NCI-H510A treated with DMSO at 0.1 percent for 48 hours (cell line): ENCODE measurements around the gene IGFALS.

ENCODE experiments used
- DNase-seq: peaks from one replicate; lab custom pipeline; 2025; lab: John Stamatoyannopoulos, UW

IGFALS gene

DNA sequence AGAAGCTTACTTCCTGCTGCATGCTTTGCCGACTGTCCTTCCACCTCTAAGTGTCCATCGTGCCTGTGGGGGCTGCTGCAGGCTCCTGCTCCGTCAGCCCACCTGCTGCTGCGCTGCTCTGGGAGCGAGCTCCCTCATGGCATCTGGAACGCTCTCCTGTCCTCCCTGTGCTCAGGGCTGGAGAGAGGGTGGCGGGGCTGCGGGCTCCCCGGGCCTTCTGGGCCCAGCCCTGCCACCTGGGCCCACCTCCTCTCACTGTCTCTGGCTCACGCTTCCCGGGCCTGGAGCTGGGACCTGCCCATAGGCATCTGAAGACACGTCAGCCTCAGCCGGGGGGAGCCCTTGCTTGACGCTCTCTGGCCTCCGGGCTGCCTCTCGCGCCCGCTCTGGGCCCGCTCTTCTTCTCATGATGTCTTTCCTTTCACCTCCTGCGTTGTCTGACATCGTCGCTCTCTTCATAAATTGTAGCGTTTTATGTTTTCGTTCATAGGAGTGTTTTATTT, 49.1 kb downstream of the IGFALS start:
- no peak for DNase-seq

DNA sequence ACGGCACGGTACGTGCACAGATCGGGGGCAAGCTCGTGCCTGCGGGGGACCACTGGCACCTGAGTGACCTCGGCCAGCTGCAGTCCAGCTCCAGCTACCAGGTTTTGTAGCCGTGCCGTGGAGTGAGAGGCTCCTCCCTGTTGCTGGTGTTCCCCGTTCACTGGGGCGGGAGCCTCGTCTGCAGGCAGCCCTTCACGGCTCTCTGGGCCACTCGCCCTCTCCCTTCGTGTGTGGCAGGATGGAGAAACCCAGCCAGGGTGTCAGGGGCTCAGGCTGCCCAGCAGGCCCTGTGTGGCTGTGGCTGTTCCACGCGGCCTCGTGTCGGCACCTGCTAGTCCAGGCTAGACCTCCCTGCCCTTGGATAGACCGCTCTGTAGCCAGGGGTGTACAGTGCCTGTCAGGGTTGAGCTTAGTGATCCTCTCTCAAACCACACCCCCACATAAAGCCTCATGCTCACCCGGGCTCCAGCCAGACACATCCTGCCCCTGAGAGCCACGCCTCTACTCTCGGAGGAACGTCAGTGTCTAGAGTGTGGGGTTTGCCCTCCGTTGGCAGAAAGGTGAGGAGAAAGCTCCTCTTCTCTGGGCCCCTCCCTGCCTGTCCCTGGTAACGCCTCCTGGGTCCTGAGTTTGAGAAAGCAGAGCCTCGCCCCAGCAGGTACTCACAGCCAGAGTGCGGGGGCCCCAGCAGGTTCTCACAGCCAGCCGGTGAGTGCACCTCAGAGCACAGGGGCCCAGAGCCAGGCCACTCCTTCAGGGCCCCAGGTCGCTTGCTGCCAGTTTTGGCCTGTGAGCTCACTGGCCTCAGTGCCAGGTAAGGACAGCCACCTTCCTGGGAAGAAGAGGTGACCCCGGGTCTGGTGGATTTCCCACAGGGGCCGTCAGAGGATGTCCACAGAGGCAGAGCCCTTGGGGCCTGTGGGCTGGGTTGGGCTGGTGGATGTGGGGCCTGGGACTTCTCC, 49.8 kb downstream of the IGFALS start:
- DNase-seq: no peak

DNA sequence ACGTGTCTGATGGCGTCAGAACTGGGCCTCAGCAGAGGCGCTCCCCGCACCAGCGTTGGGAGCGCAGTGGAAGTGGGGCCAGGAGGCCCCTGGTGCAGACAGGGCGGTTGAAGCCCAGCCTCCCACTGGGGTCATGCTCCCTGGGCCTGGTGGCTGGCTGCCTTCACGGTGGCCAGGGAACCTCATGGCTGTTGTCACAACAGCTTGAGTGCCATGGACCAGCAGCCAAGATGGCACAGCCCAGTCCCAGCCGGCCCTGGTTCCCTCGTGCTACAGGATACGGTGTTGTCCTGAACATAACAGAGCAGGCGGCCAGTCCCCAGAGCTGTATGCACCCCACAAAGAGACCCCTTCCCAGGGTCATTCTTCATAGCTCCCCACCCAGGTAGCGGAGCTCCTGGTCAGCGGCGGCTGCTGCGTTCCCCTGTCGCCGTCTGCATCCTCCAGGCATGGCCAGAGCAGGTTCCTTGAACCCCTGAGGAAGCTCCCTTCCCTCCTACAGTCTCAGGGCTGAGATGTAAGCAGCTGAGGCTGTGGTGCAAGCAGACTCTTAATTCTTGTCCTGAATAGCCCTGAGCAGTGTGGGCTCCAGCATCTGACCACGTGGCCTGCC, 51.8 kb downstream of the IGFALS start:
- no peak for DNase-seq

DNA sequence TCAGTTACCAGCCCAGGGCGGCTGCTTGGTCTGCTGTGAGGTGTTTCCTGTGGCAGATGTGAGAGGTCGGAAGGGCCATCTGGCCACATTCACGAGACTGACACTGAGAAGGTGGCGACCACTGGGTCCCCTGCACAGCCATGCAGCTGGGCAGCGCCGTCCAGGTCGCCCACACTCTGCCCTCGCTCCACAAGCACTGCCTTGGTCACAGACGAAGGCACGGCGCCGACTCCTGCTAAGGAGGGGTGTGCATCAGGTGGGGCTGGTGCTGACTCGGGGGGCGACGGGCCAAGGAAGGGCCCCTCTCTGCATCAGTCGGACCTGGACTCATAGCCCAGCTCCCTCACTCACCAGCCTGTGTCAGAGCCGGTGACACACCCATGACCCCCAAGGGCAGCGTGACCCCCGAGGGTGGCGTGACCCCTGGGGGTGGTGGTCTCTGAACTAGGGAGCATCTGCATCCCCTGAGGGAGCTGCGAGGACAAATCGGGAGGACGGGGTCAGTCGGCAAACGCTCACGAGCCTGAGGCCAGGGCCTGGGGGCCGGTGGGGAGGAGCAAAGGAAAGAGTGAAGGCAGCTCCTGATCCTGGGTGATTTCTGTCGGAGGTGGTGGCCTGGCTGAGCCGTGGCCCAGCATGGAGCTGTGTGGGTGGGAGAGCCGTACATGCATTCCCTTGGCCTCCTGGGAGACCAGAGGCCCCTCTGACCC, 52.6 kb downstream of the IGFALS start:
- no peak for DNase-seq
